Stomach (tissue), 9 donors: Measurements from ENCODE around the gene TCL1B. TPM values are rescaled to one million over a fixed set of nuclear protein-coding genes. Genes with fewer than 3 reads are reported as not detected.

Experiments
- DNase-seq, 2 donors: peaks; one replicate each; pipeline versions ENCODE4 v3.0.0 to v3.0.0-alpha.2; 2013 to 2019
- H3K27ac ChIP-seq, 5 donors: fragments of 200-600 bp in 4 of 5; sonication (generic) in 4 of 5; one replicate each; pipeline ENCODE4 v1.5.1; 2013 to 2019; ENCODE audit warnings: mild to moderate bottlenecking in 1 of 5, moderate library complexity in 1 of 5
- H3K27me3 ChIP-seq, 3 donors: fragments of 200-600 bp; sonication (generic); one replicate each; pipeline ENCODE4 v1.5.1; 2017 to 2019; ENCODE audit warnings: mixed run types in 1 of 3
- H3K36me3 ChIP-seq, 4 donors: fragments of 200-600 bp; sonication (generic); 1 replicate in 3 of 4; 2 replicates in 1 of 4; pipeline ENCODE4 v1.5.1; 2016 to 2019
- H3K4me1 ChIP-seq, 4 donors: fragments of 200-600 bp; sonication (generic); one replicate each; pipeline ENCODE4 v1.5.1; 2016 to 2019
- H3K4me3 ChIP-seq, 4 donors: fragments of 200-600 bp; sonication (generic) in 3 of 4; one replicate each; pipeline ENCODE4 v1.5.1; 2016 to 2019; ENCODE audit warnings: mild to moderate bottlenecking in 1 of 4
- H3K9me3 ChIP-seq, 4 donors: fragments of 200-600 bp; sonication (generic); one replicate each; pipeline ENCODE4 v1.5.1; 2016 to 2019
- CTCF ChIP-seq, 7 experiments: fragments of 450-650 bp in 4 of 7; fragments of 200-600 bp in 3 of 7; sonication (generic) in 3 of 7; IDR thresholded peaks; one replicate each; pipeline ENCODE4 v1.5.1; 2016 to 2019; ENCODE audit warnings: antibody characterized with exemption in 7 of 7, control low read depth in 2 of 7, mild to moderate bottlenecking in 1 of 7
- EP300 ChIP-seq: sonication (generic); formaldehyde crosslinking; IDR thresholded peaks from one replicate; pipeline ENCODE4 v1.6.1; 2017; ENCODE audit warnings: antibody characterized with exemption
- POLR2A ChIP-seq, 4 donors: fragments of 450-650 bp; IDR thresholded peaks; one replicate each; pipeline ENCODE4 v1.6.1; 2016; ENCODE audit warnings: antibody characterized with exemption in 4 of 4, control low read depth in 2 of 4, mild to moderate bottlenecking in 1 of 4, moderate library complexity in 1 of 4
- POLR2AphosphoS5 ChIP-seq, 3 donors: sonication (generic); formaldehyde crosslinking; IDR thresholded peaks; one replicate each; pipeline ENCODE4 v1.6.1; 2016; ENCODE audit warnings: antibody characterized with exemption in 3 of 3
- WGBS, 5 donors: extraction: QIAGEN DNeasy Blood & Tissue Kit in 3 of 5; methylation state at CpG; one replicate each; pipeline versions ENCODE4 v1.1.5 to v1.1.7; 2013 to 2018; 5-methylcytosine and 5-hydroxymethylcytosine counted together
- intact Hi-C: fragments of 100-400 bp; cut with DNase I; formaldehyde crosslinking; loops from one replicate; pipeline ENCODE4 v1.15.1; 2023; ENCODE audit warnings: low total_unique reads
- polyA plus RNA-seq, 3 donors: library from polyadenylated mRNA; stranded (reverse); fragments of 200-250 nt; gene quantifications; one replicate each; pipeline ENCODE4 v1.2.3, GENCODE V29; 2013
- total RNA-seq, 5 donors: library from RNA; depleted of rRNA; stranded (reverse); fragments of >200 nt; gene quantifications; one replicate each; pipeline versions ENCODE4 v1.1.0 to v1.2.3, GENCODE V29; 2014 to 2016
- donor health status: healthy with polysubstance abuse.
- donor health status: Bipolar disorder and iron deficiency.
- donor health status: healthy.

TCL1B gene
- total and polyA plus RNA-seq, 8 donors, result 0.37 TPM; not detected in 7

- no peak overlapping the region for H3K4me3 ChIP-seq
- no peak for DNase-seq
- H3K27me3 ChIP-seq, result peaks cover 0 to 42% (median 16%) of the 10 kb centered on the region in 3 donors
- peaks cover 0 to 12% (median 3%) of the 10 kb centered on the region in 4 donors for H3K9me3 ChIP-seq
- WGBS, 5 donors, result 78 to 84% (median 79%) methylated on average over 13 to 17 of the region's 17 CpGs
- H3K4me1 ChIP-seq, result no peaks in the 10 kb centered on the region
- intact Hi-C loops, result no loop called here
- H3K36me3 ChIP-seq, result no peaks in the 10 kb centered on the region
- TF ChIP-seq POLR2AphosphoS5 (IDR thresholded peaks at IDR 0.05) (no peak), CTCF (IDR thresholded peaks at IDR 0.05) (no peak), POLR2A (IDR thresholded peaks at IDR 0.05) (no peak), EP300 (no peak)
- H3K27ac ChIP-seq, result no peak overlapping the region
These were observed 23.9 kb downstream of the TCL1B start for GRCh38 chr14:95710106-95710505.

GRCh38 chr14:95711476-95712176, 25.4 kb downstream of the TCL1B start:
- intact Hi-C loops, result no loop called here
- Histone ChIP-seq H3K27ac (no peak overlapping the region), H3K36me3 (no peaks in the 10 kb centered on the region), H3K9me3 (peaks cover 0 to 12% (median 3%) of the 10 kb centered on the region in 4 donors), H3K4me3 (no peak overlapping the region), H3K4me1 (no peaks in the 10 kb centered on the region), H3K27me3 (peaks cover 0 to 49% (median 20%) of the 10 kb centered on the region in 3 donors)
- 62 to 75% (median 67%) methylated on average over 9 of the region's 9 CpGs for WGBS, 5 donors
- no peak for TF ChIP-seq POLR2AphosphoS5 (IDR thresholded peaks at IDR 0.05)
- no peak for TF ChIP-seq EP300
- TF ChIP-seq CTCF (IDR thresholded peaks at IDR 0.05), result no peak
- TF ChIP-seq POLR2A (IDR thresholded peaks at IDR 0.05), result no peak
- DNase-seq, result no peak

- 91 to 92% (median 91%) methylated on average over 8 to 9 of the region's 9 CpGs for WGBS, 5 donors
- Histone ChIP-seq H3K36me3 (no peaks in the 10 kb centered on the region), H3K4me3 (no peak overlapping the region), H3K27me3 (peaks cover 0 to 49% (median 20%) of the 10 kb centered on the region in 3 donors), H3K4me1 (no peaks in the 10 kb centered on the region), H3K9me3 (peaks cover 0 to 12% (median 3%) of the 10 kb centered on the region in 4 donors), H3K27ac (no peak overlapping the region)
- TF ChIP-seq POLR2AphosphoS5 (IDR thresholded peaks at IDR 0.05) (no peak), EP300 (no peak), CTCF (IDR thresholded peaks at IDR 0.05) (no peak), POLR2A (IDR thresholded peaks at IDR 0.05) (no peak)
- DNase-seq, result no peak
- intact Hi-C loops, result no loop called here
These were observed 26.2 kb downstream of the TCL1B start for GRCh38 chr14:95712398-95712797.

GRCh38 chr14:95713596-95714371, 27.6 kb downstream of the TCL1B start, which contains the start of gene TCL1A:
Gene TCL1A, minus strand, starts transcription at chr14:95714125. Its CDS starts 59 bp downstream, at chr14:95714066.
- no peak for TF ChIP-seq POLR2A (IDR thresholded peaks at IDR 0.05)
- TF ChIP-seq CTCF (IDR thresholded peaks at IDR 0.05), result no peak
- no peaks in the 10 kb centered on the region for H3K36me3 ChIP-seq

More at GRCh38 chr14:95713596-95714371, 27.6 kb downstream of the TCL1B start, which contains the start of gene TCL1A:
- Histone ChIP-seq H3K27ac (no peak within 1 kb of the TSS), H3K9me3 (peaks cover 0 to 12% (median 3%) of the 10 kb centered on the region in 4 donors), H3K4me1 (no peaks in the 10 kb centered on the region), H3K27me3 (peaks cover 0 to 49% (median 20%) of the 10 kb centered on the region in 3 donors), H3K4me3 (no peak within 1 kb of the TSS)
- intact Hi-C loops, result no loop called here
- WGBS, 5 donors, result 47 to 94% (median 47%) methylated on average over 14 to 47 of the region's 47 CpGs
- peak in 1 of 2 donors; percentile 8 for DNase-seq
